Measurements from ENCODE around the gene GGNBP2. TPM values are rescaled to one million over a fixed set of nuclear protein-coding genes. Genes with fewer than 3 reads are reported as not detected.
"Not testable (repeated sequence)": the region's sequence is repeated elsewhere in the genome, so short reads cannot be mapped to it uniquely, and the experiment has no call there.

The GGNBP2 gene
- total and polyA plus RNA-seq, 2 donors from 2014 or later: 43.0 to 86.8 TPM

- DNase-seq: no peak
- H3K4me1 ChIP-seq (ENCODE audit: control insufficient read depth in 2 of 3, insufficient read depth in 2 of 3, low read depth in 1 of 3, low read length in 3 of 3): no peaks in the 10 kb centered on the region
Observed at GRCh38 chr17:36506249-36506826, 38.4 kb upstream of the GGNBP2 start.

GRCh38 chr17:36506831-36507230, 37.9 kb upstream of the GGNBP2 start:
- H3K36me3 ChIP-seq (ENCODE audit: control insufficient read depth in 2 of 3, insufficient read depth in 3 of 3, low read length in 3 of 3): peaks cover 0 to 22% (median 19%) of the 10 kb centered on the region in 3 donors
- FAIRE-seq (no peak), DNase-seq (no peak)

More at GRCh38 chr17:36506249-36506826, 38.4 kb upstream of the GGNBP2 start:
- no peak for TF ChIP-seq CTCF (IDR thresholded peaks at IDR 0.05; ENCODE audit: borderline replicate concordance, extremely low read depth, insufficient read depth)
- Histone ChIP-seq H3K9me3 (ENCODE audit: control insufficient read depth in 2 of 3, insufficient read depth in 1 of 3, low read length in 3 of 3) (no peaks in the 10 kb centered on the region), H3K9ac (ENCODE audit: low read length in 3 of 3) (no peak overlapping the region), H3K4me3 (ENCODE audit: low read length in 3 of 3) (no peak overlapping the region), H3K27me3 (ENCODE audit: control insufficient read depth, insufficient read depth, low read length) (no peaks in the 10 kb centered on the region), H3K27ac (ENCODE audit: low read depth in 2 of 2, low read length in 2 of 2) (no peak overlapping the region), H3K36me3 (ENCODE audit: control insufficient read depth in 2 of 3, insufficient read depth in 3 of 3, low read length in 3 of 3) (peaks cover 0 to 22% (median 19%) of the 10 kb centered on the region in 3 donors)
- no peak for FAIRE-seq
- intact Hi-C loops (cut with DNase I): no loop called here

GRCh38 chr17:36507266-36507665, 37.5 kb upstream of the GGNBP2 start:
- Histone ChIP-seq H3K9me3 (ENCODE audit: control insufficient read depth in 2 of 3, insufficient read depth in 1 of 3, low read length in 3 of 3) (no peaks in the 10 kb centered on the region), H3K36me3 (ENCODE audit: control insufficient read depth in 2 of 3, insufficient read depth in 3 of 3, low read length in 3 of 3) (peaks cover 0 to 22% (median 19%) of the 10 kb centered on the region in 3 donors)
- intact Hi-C loops (cut with DNase I): no loop called here

More at GRCh38 chr17:36506831-36507230, 37.9 kb upstream of the GGNBP2 start:
- H3K4me1 ChIP-seq (ENCODE audit: control insufficient read depth in 2 of 3, insufficient read depth in 2 of 3, low read depth in 1 of 3, low read length in 3 of 3): no peaks in the 10 kb centered on the region
- no peaks in the 10 kb centered on the region for H3K27me3 ChIP-seq (ENCODE audit: control insufficient read depth, insufficient read depth, low read length)
- no peak overlapping the region for H3K27ac ChIP-seq (ENCODE audit: low read depth in 2 of 2, low read length in 2 of 2)
- no peak overlapping the region for H3K9ac ChIP-seq (ENCODE audit: low read length in 3 of 3)
- H3K4me3 ChIP-seq (ENCODE audit: low read length in 3 of 3): no peak overlapping the region
- no peak for TF ChIP-seq CTCF (IDR thresholded peaks at IDR 0.05; ENCODE audit: borderline replicate concordance, extremely low read depth, insufficient read depth)
- intact Hi-C loops (cut with DNase I): no loop called here
- no peaks in the 10 kb centered on the region for H3K9me3 ChIP-seq (ENCODE audit: control insufficient read depth in 2 of 3, insufficient read depth in 1 of 3, low read length in 3 of 3)

GRCh38 chr17:36508439-36508838, 36.3 kb upstream of the GGNBP2 start:
- intact Hi-C loops (cut with DNase I); FAIRE-seq: not testable (repeated sequence)
- H3K36me3 ChIP-seq (ENCODE audit: control insufficient read depth in 2 of 3, insufficient read depth in 3 of 3, low read length in 3 of 3): peaks cover 0 to 17% (median 16%) of the 10 kb centered on the region in 3 donors

More at GRCh38 chr17:36507266-36507665, 37.5 kb upstream of the GGNBP2 start:
- Histone ChIP-seq H3K4me3 (ENCODE audit: low read length in 3 of 3) (no peak overlapping the region), H3K9ac (ENCODE audit: low read length in 3 of 3) (no peak overlapping the region), H3K27ac (ENCODE audit: low read depth in 2 of 2, low read length in 2 of 2) (no peak overlapping the region), H3K4me1 (ENCODE audit: control insufficient read depth in 2 of 3, insufficient read depth in 2 of 3, low read depth in 1 of 3, low read length in 3 of 3) (no peaks in the 10 kb centered on the region), H3K27me3 (ENCODE audit: control insufficient read depth, insufficient read depth, low read length) (no peaks in the 10 kb centered on the region)
- TF ChIP-seq CTCF (IDR thresholded peaks at IDR 0.05; ENCODE audit: borderline replicate concordance, extremely low read depth, insufficient read depth): no peak
- DNase-seq (no peak), FAIRE-seq (no peak)

More at GRCh38 chr17:36508439-36508838, 36.3 kb upstream of the GGNBP2 start:
- H3K27ac ChIP-seq (ENCODE audit: low read depth in 2 of 2, low read length in 2 of 2); H3K4me1 ChIP-seq (ENCODE audit: control insufficient read depth in 2 of 3, insufficient read depth in 2 of 3, low read depth in 1 of 3, low read length in 3 of 3); H3K9me3 ChIP-seq (ENCODE audit: control insufficient read depth in 2 of 3, insufficient read depth in 1 of 3, low read length in 3 of 3); H3K9ac ChIP-seq (ENCODE audit: low read length in 3 of 3); DNase-seq; H3K27me3 ChIP-seq (ENCODE audit: control insufficient read depth, insufficient read depth, low read length); H3K4me3 ChIP-seq (ENCODE audit: low read length in 3 of 3): not testable (repeated sequence)
